Sigmoid colon (tissue), 7 donors: ENCODE results near the gene DOK6. TPM values are rescaled to one million over a fixed set of nuclear protein-coding genes. Genes with fewer than 3 reads are reported as not detected.

Source experiments
- DNase-seq: peaks from one replicate; pipeline ENCODE4 v3.0.0-alpha.2; 2019
- H3K27ac ChIP-seq, 4 donors: fragments of 200-600 bp; sonication (generic); one replicate each; pipeline ENCODE4 v1.5.1; 2016 to 2019; ENCODE audit warnings: mild to moderate bottlenecking in 1 of 4
- H3K27me3 ChIP-seq, 3 donors: fragments of 200-600 bp; sonication (generic); one replicate each; pipeline ENCODE4 v1.5.1; 2019; ENCODE audit warnings: mild to moderate bottlenecking in 1 of 3
- H3K36me3 ChIP-seq, 4 donors: fragments of 200-600 bp; sonication (generic); one replicate each; pipeline ENCODE4 v1.5.1; 2016 to 2019
- H3K4me1 ChIP-seq, 4 donors: fragments of 200-600 bp; sonication (generic); one replicate each; pipeline ENCODE4 v1.5.1; 2017 to 2019
- H3K4me3 ChIP-seq, 4 donors: fragments of 200-600 bp; sonication (generic); one replicate each; pipeline ENCODE4 v1.5.1; 2017 to 2019; ENCODE audit warnings: mild to moderate bottlenecking in 2 of 4, moderate library complexity in 1 of 4
- H3K9me3 ChIP-seq, 4 donors: fragments of 200-600 bp in 3 of 4; sonication (generic) in 3 of 4; one replicate each; pipeline versions ENCODE4 v1.5.1 to v1.6.1; 2013 to 2019
- EP300 ChIP-seq, 4 donors: sonication (generic); formaldehyde crosslinking; IDR thresholded peaks; one replicate each; pipeline ENCODE4 v1.6.1; 2017; ENCODE audit warnings: antibody characterized with exemption in 4 of 4
- POLR2A ChIP-seq, 2 donors: fragments of 450-650 bp; IDR thresholded peaks; one replicate each; pipeline ENCODE4 v1.6.1; 2016; ENCODE audit warnings: antibody characterized with exemption in 2 of 2, mild to moderate bottlenecking in 2 of 2, moderate library complexity in 2 of 2
- POLR2AphosphoS5 ChIP-seq, 4 donors: sonication (generic); formaldehyde crosslinking; IDR thresholded peaks; one replicate each; pipeline ENCODE4 v1.6.1; 2017; ENCODE audit warnings: antibody characterized with exemption in 4 of 4
- WGBS, 2 donors: extraction: QIAGEN DNeasy Blood & Tissue Kit; methylation state at CpG; one replicate each; pipeline ENCODE4 v1.1.7; 2013; 5-methylcytosine and 5-hydroxymethylcytosine counted together
- intact Hi-C: fragments of 100-400 bp; cut with DNase I; formaldehyde crosslinking; loops from one replicate; pipeline ENCODE4 v1.15.1; 2023
- polyA plus RNA-seq, 3 donors: library from polyadenylated mRNA; stranded (reverse); fragments of 200-250 nt; gene quantifications; one replicate each; pipeline ENCODE4 v1.2.3, GENCODE V29; 2013
- total RNA-seq, 4 donors: library from RNA; depleted of rRNA; stranded (reverse); fragments of >200 nt; gene quantifications; one replicate each; pipeline ENCODE4 v1.1.0, GENCODE V29; 2016
- TF ChIP-seq, protein P1 (sequence below), 4 experiments: fragments of 450-650 bp in 3 of 4; fragments of 200-600 bp in 1 of 4; IDR thresholded peaks; one replicate each; pipeline ENCODE4 v1.5.1; 2016 to 2019; ENCODE audit warnings: antibody characterized with exemption in 4 of 4, mild to moderate bottlenecking in 3 of 4, moderate library complexity in 2 of 4
- donor health status: healthy with polysubstance abuse.
- donor health status: Bipolar disorder and iron deficiency.
- donor health status: healthy.

DOK6 gene
- total and polyA plus RNA-seq, 7 donors: under 0.01 to 1.9 (median 0.95) TPM

DNA sequence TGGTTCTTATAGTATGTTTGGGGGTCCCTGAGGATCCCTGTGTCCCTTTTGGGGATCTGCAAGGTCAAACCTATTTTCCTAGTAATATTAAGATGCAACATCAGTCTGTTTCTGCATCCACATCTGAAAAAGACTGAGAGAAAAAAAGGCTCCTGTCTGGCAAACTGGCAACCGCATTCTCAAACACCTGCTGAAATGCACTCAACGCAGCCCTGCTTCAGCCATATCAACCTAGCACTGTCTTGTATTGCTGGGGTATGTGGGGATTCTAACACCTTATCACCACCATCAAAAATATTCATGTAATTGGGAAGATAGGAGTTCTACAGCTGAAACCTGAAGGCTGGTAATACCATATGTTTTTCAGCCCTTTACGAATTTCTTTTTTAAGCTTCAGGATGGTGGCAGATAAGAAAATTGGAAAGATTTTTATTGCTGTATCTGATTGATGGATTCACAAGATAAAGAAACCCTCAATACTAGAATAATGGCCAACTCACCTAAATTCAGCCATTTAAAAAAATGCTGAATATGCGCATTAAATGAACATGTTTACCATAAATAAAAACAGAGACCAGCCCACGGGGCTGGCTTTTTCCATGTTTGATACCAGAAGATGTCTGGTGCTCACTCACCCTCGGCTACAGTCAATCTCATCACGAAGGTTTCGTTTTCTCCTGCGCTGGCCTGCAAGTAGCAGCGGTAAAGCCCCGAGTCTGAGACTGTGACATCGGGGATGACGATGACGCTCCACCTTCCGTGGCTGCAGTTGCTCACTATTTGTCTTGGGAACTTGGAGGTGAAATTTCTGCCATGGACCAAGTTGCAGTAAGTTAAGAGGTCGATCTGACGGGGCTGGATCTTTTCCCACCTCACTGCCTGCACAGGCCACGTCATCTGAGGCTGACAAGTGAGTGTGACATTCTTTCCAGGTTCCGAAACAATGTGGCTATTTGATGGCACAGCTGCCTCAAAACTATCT is 494.7 kb downstream of the DOK6 start:
- intact Hi-C loops: no loop called here
- TF ChIP-seq POLR2AphosphoS5 (IDR thresholded peaks at IDR 0.05): no peak
- no peak for TF ChIP-seq EP300 (IDR thresholded peaks at IDR 0.05)
- TF ChIP-seq, protein P1, sequence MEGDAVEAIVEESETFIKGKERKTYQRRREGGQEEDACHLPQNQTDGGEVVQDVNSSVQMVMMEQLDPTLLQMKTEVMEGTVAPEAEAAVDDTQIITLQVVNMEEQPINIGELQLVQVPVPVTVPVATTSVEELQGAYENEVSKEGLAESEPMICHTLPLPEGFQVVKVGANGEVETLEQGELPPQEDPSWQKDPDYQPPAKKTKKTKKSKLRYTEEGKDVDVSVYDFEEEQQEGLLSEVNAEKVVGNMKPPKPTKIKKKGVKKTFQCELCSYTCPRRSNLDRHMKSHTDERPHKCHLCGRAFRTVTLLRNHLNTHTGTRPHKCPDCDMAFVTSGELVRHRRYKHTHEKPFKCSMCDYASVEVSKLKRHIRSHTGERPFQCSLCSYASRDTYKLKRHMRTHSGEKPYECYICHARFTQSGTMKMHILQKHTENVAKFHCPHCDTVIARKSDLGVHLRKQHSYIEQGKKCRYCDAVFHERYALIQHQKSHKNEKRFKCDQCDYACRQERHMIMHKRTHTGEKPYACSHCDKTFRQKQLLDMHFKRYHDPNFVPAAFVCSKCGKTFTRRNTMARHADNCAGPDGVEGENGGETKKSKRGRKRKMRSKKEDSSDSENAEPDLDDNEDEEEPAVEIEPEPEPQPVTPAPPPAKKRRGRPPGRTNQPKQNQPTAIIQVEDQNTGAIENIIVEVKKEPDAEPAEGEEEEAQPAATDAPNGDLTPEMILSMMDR (IDR thresholded peaks at IDR 0.05): no peak
- TF ChIP-seq POLR2A (IDR thresholded peaks at IDR 0.05): no peak
- no peaks in the 10 kb centered on the region for H3K4me1 ChIP-seq
- WGBS, 2 donors: 89 to 90% methylated on average over 19 of the region's 19 CpGs
- H3K27ac ChIP-seq: no peak overlapping the region
- DNase-seq: no peak
- H3K27me3 ChIP-seq: no peaks in the 10 kb centered on the region
- no peak overlapping the region for H3K4me3 ChIP-seq
- H3K9me3 ChIP-seq: no peaks in the 10 kb centered on the region
- H3K36me3 ChIP-seq: no peaks in the 10 kb centered on the region

DNA sequence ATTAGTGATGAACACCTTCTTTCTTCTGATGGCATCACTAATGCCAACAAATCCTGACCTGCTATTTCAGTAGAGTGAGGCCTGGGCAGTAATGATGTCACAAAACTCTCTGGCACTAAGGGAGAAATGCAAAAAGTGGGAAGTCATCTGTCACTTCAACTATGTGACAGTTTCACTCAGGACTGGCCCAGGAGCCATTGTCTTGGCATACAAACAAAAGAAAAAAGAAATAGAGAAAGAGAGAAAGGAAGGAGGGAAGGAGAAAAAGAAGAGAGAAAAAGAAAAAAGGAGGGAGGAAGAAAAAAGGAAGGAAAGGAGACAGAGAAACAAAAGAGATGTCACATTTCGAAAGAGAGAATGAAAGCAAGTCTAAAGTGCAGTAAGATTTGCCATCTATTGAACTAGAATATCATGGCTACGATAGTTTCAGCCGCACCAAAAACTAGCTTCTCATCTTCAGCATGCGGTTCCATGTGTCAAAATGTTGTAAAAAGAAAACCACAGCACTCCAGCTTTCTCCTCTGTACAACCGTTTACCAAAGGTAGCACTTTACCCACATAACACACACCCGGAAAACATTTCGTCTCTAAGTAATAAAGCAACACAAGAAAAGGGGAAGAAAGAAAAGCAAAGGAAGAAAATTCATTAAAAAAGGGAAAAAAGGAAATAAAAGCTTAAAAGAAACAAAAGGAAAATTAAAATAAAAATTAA is 496.9 kb downstream of the DOK6 start:
- DNase-seq: no peak
- TF ChIP-seq POLR2A (IDR thresholded peaks at IDR 0.05) (no peak), POLR2AphosphoS5 (IDR thresholded peaks at IDR 0.05) (no peak), EP300 (IDR thresholded peaks at IDR 0.05) (no peak)
- TF ChIP-seq, protein P1 (IDR thresholded peaks at IDR 0.05): no peak
- intact Hi-C loops: no loop called here

GRCh38 chr18:69898241-69898861 is 497.7 kb downstream of the DOK6 start:
- Histone ChIP-seq H3K4me1 (no peaks in the 10 kb centered on the region), H3K27me3 (no peaks in the 10 kb centered on the region), H3K4me3 (no peak overlapping the region), H3K27ac (no peak overlapping the region), H3K36me3 (no peaks in the 10 kb centered on the region), H3K9me3 (no peaks in the 10 kb centered on the region)
- TF ChIP-seq EP300 (IDR thresholded peaks at IDR 0.05) (no peak), POLR2AphosphoS5 (IDR thresholded peaks at IDR 0.05) (no peak), POLR2A (IDR thresholded peaks at IDR 0.05) (no peak)
- TF ChIP-seq, protein P1 (IDR thresholded peaks at IDR 0.05): no peak
- no peak for DNase-seq
- 65 to 68% methylated on average over 11 of the region's 11 CpGs for WGBS, 2 donors
- intact Hi-C loops: no loop called here

More for the DNA sequence above, 496.9 kb downstream of the DOK6 start:
- no peaks in the 10 kb centered on the region for H3K27me3 ChIP-seq
- no peak overlapping the region for H3K27ac ChIP-seq
- H3K4me3 ChIP-seq: no peak overlapping the region
- H3K4me1 ChIP-seq: no peaks in the 10 kb centered on the region
- H3K9me3 ChIP-seq: no peaks in the 10 kb centered on the region
- H3K36me3 ChIP-seq: no peaks in the 10 kb centered on the region
- 62 to 71% methylated on average over 7 of the region's 7 CpGs for WGBS, 2 donors
